Measurements from ENCODE around the gene NUPR2. TPM values are rescaled to one million over a fixed set of nuclear protein-coding genes. Genes with fewer than 3 reads are reported as not detected.

NUPR2 gene
- total and polyA plus RNA-seq, 7 experiments from 2014 or later = 0.92 to 3.0 (median 1.2) TPM; not detected in 3

Other genes starting within 250 kb of the NUPR2 start
- gene ZNF713, start 229.0 kb downstream of the NUPR2 start, total RNA-seq = 1 to 10 TPM; 2.0 to 4.8 (median 4.5) TPM
- gene ZNF713, start 229.0 kb downstream of the NUPR2 start, polyA plus RNA-seq = 1 to 10 TPM; 1.8 to 2.5 TPM
- gene MRPS17, start 164.5 kb downstream of the NUPR2 start, total RNA-seq = 10 to 100 TPM in 4 of 5 experiments, 1 to 10 TPM in 1; 8.3 to 16.7 (median 12.0) TPM
- 10 to 100 TPM; 13.3 to 17.0 TPM for gene MRPS17, start 164.5 kb downstream of the NUPR2 start, polyA plus RNA-seq
- 10 to 100 TPM; 30.1 to 37.8 (median 34.4) TPM for gene NIPSNAP2, start 151.8 kb downstream of the NUPR2 start, total RNA-seq
- 10 to 100 TPM; 38.0 to 51.5 TPM for gene NIPSNAP2, start 151.8 kb downstream of the NUPR2 start, polyA plus RNA-seq
- 10 to 100 TPM in 1 of 5 experiments, 1 to 10 TPM in 4; 3.5 to 10.4 (median 6.5) TPM for gene PSPH, start 65.0 kb downstream of the NUPR2 start, total RNA-seq
- gene PSPH, start 65.0 kb downstream of the NUPR2 start, polyA plus RNA-seq = 1 to 10 TPM; 6.5 to 8.2 TPM
- gene CCT6A, start 64.7 kb downstream of the NUPR2 start, total RNA-seq = 100 to 1,000 TPM in 1 of 5 experiments, 10 to 100 TPM in 4; 38.7 to 143 (median 58.6) TPM
- gene CCT6A, start 64.7 kb downstream of the NUPR2 start, polyA plus RNA-seq = 10 to 100 TPM; 78.9 to 97.9 TPM
- 100 to 1,000 TPM; 120 to 176 (median 122) TPM for gene SUMF2, start 52.1 kb downstream of the NUPR2 start, total RNA-seq
- 100 to 1,000 TPM; 156 to 196 TPM for gene SUMF2, start 52.1 kb downstream of the NUPR2 start, polyA plus RNA-seq
- gene PHKG1, start 23.5 kb downstream of the NUPR2 start, total RNA-seq = 10 to 100 TPM in 1 of 5 experiments, 1 to 10 TPM in 4; 2.5 to 12.0 (median 4.1) TPM
- gene PHKG1, start 23.5 kb downstream of the NUPR2 start, polyA plus RNA-seq = 1 to 10 TPM in 1 of 2 donors, under 1 TPM in 1; 0.91 to 1.4 TPM
- 100 to 1,000 TPM; 133 to 451 (median 179) TPM for gene CHCHD2, start 9.9 kb downstream of the NUPR2 start, total RNA-seq
- gene CHCHD2, start 9.9 kb downstream of the NUPR2 start, polyA plus RNA-seq = 100 to 1,000 TPM; 355 to 468 TPM